Activated naive CD4-positive, alpha-beta T cell treated with anti-CD3 and anti-CD28 coated beads for 36 hours (primary cell): ENCODE measurements around the gene FSTL1. TPM values are rescaled to one million over a fixed set of nuclear protein-coding genes. Genes with fewer than 3 reads are reported as not detected.

ENCODE experiments used
- CTCF ChIA-PET: fragments of 350-600 bp; sonication (Branson Sonifier 250); formaldehyde crosslinking; loops from one replicate; lab custom pipeline; 2021; ENCODE audit warnings: antibody characterized with exemption; lab: Charles Lee
- DNase-seq: peaks from one replicate; pipeline ENCODE4 v3.0.0-alpha.2; 2020
- H3K27ac Mint-ChIP-seq: one replicate; pipeline ENCODE4 v1.8.0; 2021; ENCODE audit warnings: mild to moderate bottlenecking, mixed read lengths
- H3K27me3 Mint-ChIP-seq: one replicate; pipeline ENCODE4 v1.8.0; 2021; ENCODE audit warnings: low read depth, mixed read lengths
- H3K36me3 Mint-ChIP-seq: one replicate; pipeline ENCODE4 v1.8.0; 2021; ENCODE audit warnings: low read depth, mixed read lengths
- H3K4me1 Mint-ChIP-seq: one replicate; pipeline ENCODE4 v1.8.0; 2021; ENCODE audit warnings: low read depth, mixed read lengths
- H3K4me3 Mint-ChIP-seq: one replicate; pipeline ENCODE4 v1.8.0; 2021; ENCODE audit warnings: mild to moderate bottlenecking, moderate library complexity, mixed read lengths
- H3K9me3 Mint-ChIP-seq: one replicate; pipeline ENCODE4 v1.8.0; 2021; ENCODE audit warnings: mixed read lengths
- intact Hi-C: fragments of 100-400 bp; cut with micrococcal nuclease; formaldehyde crosslinking; loops from one replicate; pipeline ENCODE4 v1.15.1; 2023
- total RNA-seq, 2 experiments: library from RNA; stranded (reverse); gene quantifications; one replicate each; pipeline ENCODE4 v1.2.3, GENCODE V29; 2021

Gene FSTL1
- total RNA-seq, 2 experiments from 2014 or later: 0.40 TPM; not detected in 1

DNA sequence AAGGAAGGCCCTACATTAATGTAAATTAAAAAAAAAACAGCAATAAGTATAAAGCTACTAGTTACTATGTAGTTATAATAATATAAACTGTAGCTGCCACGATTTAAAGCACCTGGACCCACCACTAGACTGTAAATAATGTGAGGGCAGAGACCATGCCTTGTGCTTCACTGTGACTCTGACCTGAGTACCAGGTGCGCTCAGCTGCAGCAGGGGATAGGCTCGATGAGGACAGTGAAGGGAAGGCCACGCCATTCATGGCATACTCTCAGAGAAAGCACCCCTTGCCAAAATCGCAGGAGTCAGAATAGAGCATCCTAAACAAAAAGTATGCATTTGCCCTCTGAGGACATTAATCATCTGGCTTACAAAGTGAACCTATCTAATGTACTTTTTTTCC lies 5.1 kb downstream of the FSTL1 start:
- intact Hi-C loops: no loop called here
- H3K27me3 Mint-ChIP-seq: peaks cover 25% of the 10 kb centered on the region
- DNase-seq: no peak
- H3K36me3 Mint-ChIP-seq: no peaks in the 10 kb centered on the region
- peaks cover 4% of the 10 kb centered on the region for H3K4me1 Mint-ChIP-seq
- no peak overlapping the region for H3K4me3 Mint-ChIP-seq
- H3K27ac Mint-ChIP-seq: no peak overlapping the region
- no peaks in the 10 kb centered on the region for H3K9me3 Mint-ChIP-seq
- CTCF ChIA-PET: interaction anchor here (0.6 to 1.1 kb wide), 4 partner anchors 17 to 250 kb away, joined by 3 read pairs; no protein-coding TSS in a partner anchor

DNA sequence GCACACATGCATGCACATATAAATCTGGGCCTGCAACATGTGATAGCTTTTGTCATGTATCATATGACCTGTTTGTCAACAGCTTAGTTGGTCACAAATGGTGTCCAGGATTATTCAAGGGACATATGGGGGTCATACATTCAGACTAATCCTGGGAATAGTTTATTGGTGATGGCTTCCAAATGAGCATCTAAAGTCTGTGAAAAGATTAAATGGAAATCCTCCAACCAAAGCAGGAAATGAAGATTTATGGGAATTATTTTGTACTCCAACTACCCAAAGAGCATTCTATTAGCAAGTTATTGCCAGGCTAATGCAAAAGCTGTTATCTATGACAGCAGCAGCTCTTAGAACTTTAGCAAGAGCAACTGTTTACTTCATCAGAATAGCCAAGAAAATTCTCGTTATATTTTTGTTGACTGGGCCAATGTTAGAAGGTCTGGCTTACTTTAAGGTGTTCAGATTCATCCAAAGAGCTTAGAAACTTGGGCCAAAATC lies 7.1 kb downstream of the FSTL1 start:
- no peaks in the 10 kb centered on the region for H3K4me1 Mint-ChIP-seq
- no peak overlapping the region for H3K27ac Mint-ChIP-seq
- intact Hi-C loops: no loop called here
- H3K9me3 Mint-ChIP-seq: no peaks in the 10 kb centered on the region
- CTCF ChIA-PET: interaction anchor here (0.7 to 1.8 kb wide), 2 partner anchors 26 to 94 kb away, joined by 6 read pairs; no protein-coding TSS in a partner anchor
- H3K4me3 Mint-ChIP-seq: no peak overlapping the region
- H3K27me3 Mint-ChIP-seq: peaks cover 9% of the 10 kb centered on the region
- no peaks in the 10 kb centered on the region for H3K36me3 Mint-ChIP-seq
- DNase-seq: no peak

DNA sequence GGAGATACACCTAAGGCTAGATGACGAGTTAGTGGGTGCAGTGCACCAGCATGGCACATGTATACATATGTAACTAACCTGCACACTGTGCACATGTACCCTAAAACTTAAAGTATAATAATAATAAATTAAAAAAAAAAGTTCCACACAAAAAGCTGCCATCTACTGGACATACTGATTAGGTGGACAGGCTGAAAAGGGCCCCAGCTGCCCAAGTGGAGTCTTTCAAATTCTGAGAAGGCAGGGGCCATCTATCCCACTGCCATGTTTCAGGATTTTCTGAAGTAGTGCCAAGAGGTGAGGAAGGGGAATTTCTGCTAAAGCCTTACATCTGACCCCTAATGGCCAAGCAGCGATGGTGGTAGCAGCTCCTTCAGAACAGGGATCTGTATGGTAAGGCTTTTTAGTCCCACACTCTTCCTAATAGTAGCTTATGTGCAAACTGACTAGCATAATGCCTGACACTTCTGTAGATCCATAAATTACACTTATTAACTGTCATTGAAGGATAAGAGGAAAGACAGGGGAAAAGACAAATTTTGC lies 7.7 kb downstream of the FSTL1 start:
- CTCF ChIA-PET: interaction anchor here (0.7 to 1.8 kb wide), 2 partner anchors 25 to 93 kb away, joined by 6 read pairs; no protein-coding TSS in a partner anchor
- DNase-seq: no peak

DNA sequence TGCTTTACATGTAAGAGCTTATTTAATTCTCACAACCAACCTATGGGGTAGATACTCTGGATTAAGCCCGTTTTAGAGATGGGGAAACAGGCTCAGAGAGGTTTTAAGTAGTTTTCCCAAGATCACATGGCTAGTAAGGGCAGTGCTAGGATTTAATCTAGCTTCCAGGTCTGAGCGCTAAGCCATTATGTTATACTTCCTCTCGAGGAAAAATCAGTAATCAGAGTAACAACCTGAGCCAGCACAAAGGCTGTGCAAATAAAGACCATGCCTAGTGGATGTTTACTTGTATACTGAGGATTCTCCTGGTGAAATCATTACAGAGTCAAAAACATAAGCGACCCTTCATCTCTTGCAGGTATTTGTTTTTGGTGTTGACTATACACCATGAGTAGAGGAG lies 9.0 kb downstream of the FSTL1 start:
- CTCF ChIA-PET: no interaction called here
- Mint-ChIP-seq H3K27ac (no peak overlapping the region), H3K9me3 (no peaks in the 10 kb centered on the region), H3K4me3 (no peak overlapping the region), H3K36me3 (no peaks in the 10 kb centered on the region), H3K4me1 (no peaks in the 10 kb centered on the region), H3K27me3 (peaks cover 3% of the 10 kb centered on the region)
- intact Hi-C loops: no loop called here
- no peak for DNase-seq

More for the DNA sequence above, 7.7 kb downstream of the FSTL1 start:
- H3K36me3 Mint-ChIP-seq: no peaks in the 10 kb centered on the region
- no peak overlapping the region for H3K4me3 Mint-ChIP-seq
- H3K9me3 Mint-ChIP-seq: no peaks in the 10 kb centered on the region
- H3K27ac Mint-ChIP-seq: no peak overlapping the region
- H3K4me1 Mint-ChIP-seq: no peaks in the 10 kb centered on the region
- peaks cover 6% of the 10 kb centered on the region for H3K27me3 Mint-ChIP-seq
- intact Hi-C loops: no loop called here

DNA sequence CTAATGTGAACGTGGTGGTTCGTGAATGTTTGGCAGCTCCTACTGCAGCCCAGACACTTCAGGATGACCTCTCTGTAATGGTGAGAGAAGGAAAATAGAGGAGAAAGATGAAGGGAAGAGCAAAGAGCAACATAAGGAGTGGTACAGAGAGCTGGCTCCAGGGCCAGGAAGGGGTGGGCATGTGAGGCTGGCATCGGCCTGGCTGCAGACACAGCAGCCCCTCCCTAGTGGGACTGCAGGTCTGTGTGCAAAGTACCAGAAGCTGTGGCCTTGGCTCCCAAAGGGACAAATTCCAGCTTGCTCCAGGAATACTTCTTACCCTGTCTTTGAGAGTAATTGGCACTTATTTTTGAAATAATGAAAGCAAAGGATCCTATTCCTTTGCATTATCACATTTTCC lies 10.0 kb downstream of the FSTL1 start:
- H3K4me1 Mint-ChIP-seq: no peaks in the 10 kb centered on the region
- no peaks in the 10 kb centered on the region for H3K9me3 Mint-ChIP-seq
- intact Hi-C loops: no loop called here
- H3K4me3 Mint-ChIP-seq: no peak overlapping the region
- no peak for DNase-seq
- CTCF ChIA-PET: interaction anchor here (1.3 kb wide), 1 partner anchor 118 kb away, joined by 3 read pairs; no protein-coding TSS in a partner anchor
- H3K36me3 Mint-ChIP-seq: no peaks in the 10 kb centered on the region
- no peak overlapping the region for H3K27ac Mint-ChIP-seq
- peaks cover 3% of the 10 kb centered on the region for H3K27me3 Mint-ChIP-seq

DNA sequence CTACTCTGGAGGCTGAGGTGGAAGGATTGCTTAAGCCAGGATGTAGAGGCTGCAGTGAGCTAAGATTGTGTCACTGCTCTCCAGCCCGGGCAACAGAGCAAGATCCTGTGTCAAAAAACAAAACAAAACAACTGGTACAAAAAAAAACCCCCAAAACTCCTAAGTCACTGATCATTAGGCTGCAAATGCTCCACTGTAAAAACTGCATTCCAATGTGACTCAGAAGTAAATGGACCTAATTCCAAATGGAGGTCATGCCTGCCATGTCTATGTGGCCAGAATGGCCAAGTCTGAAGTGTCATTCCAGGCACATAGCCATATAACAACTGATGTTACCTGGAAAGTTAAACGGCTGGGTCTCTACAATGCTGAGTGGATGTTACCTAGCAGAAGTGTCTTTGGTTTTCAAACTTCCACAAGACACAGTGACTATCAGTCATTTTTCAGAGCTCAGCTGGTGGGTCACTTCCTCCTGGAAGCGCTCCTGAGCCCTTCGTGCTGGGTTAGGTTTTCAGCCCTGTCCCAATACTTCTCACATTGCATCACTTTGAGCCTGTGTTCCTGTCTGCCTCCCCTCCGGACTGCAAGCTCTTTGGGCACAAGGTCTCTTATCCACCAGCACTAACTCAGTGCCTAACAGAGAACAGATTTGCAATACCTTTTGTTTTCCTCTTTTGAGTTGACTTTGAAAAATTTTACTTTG lies 10.6 kb downstream of the FSTL1 start:
- CTCF ChIA-PET: interaction anchor here (1.3 to 1.6 kb wide), 2 partner anchors 23 to 119 kb away, joined by 3 to 5 read pairs; no protein-coding TSS in a partner anchor
- Mint-ChIP-seq H3K27ac (no peak overlapping the region), H3K36me3 (no peaks in the 10 kb centered on the region), H3K9me3 (no peaks in the 10 kb centered on the region), H3K4me1 (no peaks in the 10 kb centered on the region), H3K27me3 (peaks cover 3% of the 10 kb centered on the region), H3K4me3 (no peak overlapping the region)
- no peak for DNase-seq
- intact Hi-C loops: no loop called here

DNA sequence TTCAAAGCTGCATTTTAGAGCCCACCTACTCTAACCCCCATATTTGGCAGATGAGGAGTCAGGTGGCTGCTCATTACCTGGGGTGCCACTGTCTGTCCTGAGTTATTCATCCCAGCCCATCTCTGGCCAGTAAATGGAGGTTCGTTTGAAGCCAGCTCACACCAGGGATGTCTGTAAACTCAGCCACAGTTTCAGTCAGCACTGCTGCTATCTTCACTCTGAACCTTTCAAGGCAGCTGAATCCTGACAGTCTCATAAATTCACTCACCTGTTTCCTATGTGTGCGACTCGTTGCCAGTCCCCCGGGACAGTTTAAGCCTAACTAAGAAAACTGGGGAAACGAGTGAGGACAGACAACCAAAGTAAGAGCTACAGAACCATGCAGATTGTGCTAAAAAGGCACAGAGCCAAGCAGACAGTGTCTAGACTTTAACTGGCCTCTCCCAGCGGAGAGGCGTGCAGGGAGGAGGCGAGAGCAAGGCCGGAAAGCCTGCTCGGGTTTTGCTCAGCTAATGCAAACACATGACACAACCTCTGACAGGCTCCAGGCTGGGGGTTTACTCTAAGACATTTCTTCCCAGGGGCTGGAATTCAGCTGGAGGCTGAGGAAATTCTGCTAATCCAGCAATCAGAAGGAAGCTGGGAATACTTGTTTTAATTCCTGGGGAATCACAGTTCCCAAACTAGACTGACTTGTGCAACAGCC lies 12.0 kb downstream of the FSTL1 start:
- Mint-ChIP-seq H3K36me3 (no peaks in the 10 kb centered on the region), H3K27me3 (peaks cover 3% of the 10 kb centered on the region), H3K4me3 (no peak overlapping the region), H3K27ac (no peak overlapping the region), H3K4me1 (no peaks in the 10 kb centered on the region), H3K9me3 (no peaks in the 10 kb centered on the region)
- CTCF ChIA-PET: interaction anchor here (1.6 kb wide), 1 partner anchor 21 kb away, joined by 5 read pairs; no protein-coding TSS in a partner anchor
- DNase-seq: no peak
- intact Hi-C loops: loop anchor here (5.0 kb wide), 1 partner anchor 118 kb away; no protein-coding TSS in a partner anchor

DNA sequence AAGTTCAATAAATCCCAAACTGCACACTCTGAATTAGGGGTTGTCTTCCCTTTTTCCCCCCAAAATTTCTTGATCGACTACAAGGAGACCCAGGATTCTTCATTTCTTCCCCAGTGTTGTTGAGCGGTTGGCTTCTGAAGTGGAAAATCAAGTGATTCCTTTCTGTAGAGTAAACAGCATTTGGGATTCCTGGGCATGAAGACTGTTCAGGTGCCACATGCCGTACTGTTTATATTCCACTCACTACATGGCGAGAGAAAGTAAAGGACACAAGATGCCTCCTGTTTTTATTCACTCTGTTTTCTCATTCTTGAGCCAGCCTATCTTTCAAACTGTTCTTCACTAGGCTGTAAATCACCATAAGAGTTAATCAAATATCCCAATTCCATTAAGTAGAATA lies 12.6 kb downstream of the FSTL1 start:
- H3K4me1 Mint-ChIP-seq: no peaks in the 10 kb centered on the region
- no peaks in the 10 kb centered on the region for H3K36me3 Mint-ChIP-seq
- no peaks in the 10 kb centered on the region for H3K9me3 Mint-ChIP-seq
- H3K4me3 Mint-ChIP-seq: no peak overlapping the region
- DNase-seq: no peak
- H3K27me3 Mint-ChIP-seq: no peaks in the 10 kb centered on the region
- intact Hi-C loops: loop anchor here (5.0 kb wide), 1 partner anchor 119 kb away; no protein-coding TSS in a partner anchor
- CTCF ChIA-PET: no interaction called here
- H3K27ac Mint-ChIP-seq: no peak overlapping the region

DNA sequence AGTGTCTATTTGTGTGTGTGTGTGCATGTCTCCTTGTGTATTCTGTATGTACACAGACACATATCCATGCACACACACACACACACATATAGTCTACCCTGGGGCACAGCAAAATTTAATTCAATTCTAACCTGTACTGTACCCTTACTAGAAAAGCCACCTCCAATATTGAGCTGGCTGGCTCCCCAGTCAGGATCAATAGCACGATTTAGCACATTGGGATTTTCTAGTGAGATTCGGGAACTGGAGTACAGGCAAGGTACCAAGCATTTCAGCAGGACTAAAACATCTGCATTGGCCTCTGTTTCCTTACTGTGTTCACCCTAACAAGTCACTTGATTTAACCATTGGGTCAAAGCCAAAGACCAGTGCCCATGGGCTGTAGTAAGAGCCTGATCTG lies 13.2 kb downstream of the FSTL1 start:
- CTCF ChIA-PET: no interaction called here
- intact Hi-C loops: loop anchor here (5.0 kb wide), 1 partner anchor 120 kb away; no protein-coding TSS in a partner anchor
- Mint-ChIP-seq H3K27me3 (no peaks in the 10 kb centered on the region), H3K4me1 (no peaks in the 10 kb centered on the region), H3K9me3 (no peaks in the 10 kb centered on the region), H3K36me3 (no peaks in the 10 kb centered on the region), H3K4me3 (no peak overlapping the region), H3K27ac (no peak overlapping the region)
- DNase-seq: no peak

DNA sequence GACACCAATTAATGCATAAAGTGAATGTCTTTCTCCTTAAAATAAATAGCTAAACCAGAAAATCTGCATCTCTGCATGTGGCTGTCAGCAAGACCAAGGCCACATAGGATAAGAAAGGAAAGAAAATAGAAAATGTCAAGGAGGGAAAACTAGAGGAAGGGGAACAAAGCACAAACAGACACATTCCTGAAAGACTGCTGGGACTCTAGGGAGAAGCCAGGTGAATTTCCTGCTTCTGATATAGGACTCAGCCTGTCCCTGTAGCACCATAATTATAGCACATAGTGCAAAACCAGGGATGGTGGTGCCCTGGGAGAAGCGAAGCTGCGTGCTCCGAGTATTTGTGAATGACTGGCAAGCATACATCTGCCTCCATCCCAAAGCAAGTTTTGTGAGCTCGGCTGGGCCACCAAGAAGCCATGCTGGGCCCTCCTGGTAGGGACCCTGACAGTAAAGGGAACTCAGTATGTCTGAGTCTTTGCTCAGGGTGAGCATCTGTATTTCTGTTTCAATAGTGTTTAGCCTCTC lies 14.2 kb downstream of the FSTL1 start:
- Mint-ChIP-seq H3K27me3 (no peaks in the 10 kb centered on the region), H3K4me1 (no peaks in the 10 kb centered on the region), H3K9me3 (no peaks in the 10 kb centered on the region), H3K27ac (no peak overlapping the region), H3K4me3 (no peak overlapping the region), H3K36me3 (no peaks in the 10 kb centered on the region)
- intact Hi-C loops: loop anchor here (5.0 kb wide), 1 partner anchor 121 kb away; no protein-coding TSS in a partner anchor
- CTCF ChIA-PET: interaction anchor here (1.4 kb wide), 1 partner anchor 19 kb away, joined by 4 read pairs; no protein-coding TSS in a partner anchor
- no peak for DNase-seq

DNA sequence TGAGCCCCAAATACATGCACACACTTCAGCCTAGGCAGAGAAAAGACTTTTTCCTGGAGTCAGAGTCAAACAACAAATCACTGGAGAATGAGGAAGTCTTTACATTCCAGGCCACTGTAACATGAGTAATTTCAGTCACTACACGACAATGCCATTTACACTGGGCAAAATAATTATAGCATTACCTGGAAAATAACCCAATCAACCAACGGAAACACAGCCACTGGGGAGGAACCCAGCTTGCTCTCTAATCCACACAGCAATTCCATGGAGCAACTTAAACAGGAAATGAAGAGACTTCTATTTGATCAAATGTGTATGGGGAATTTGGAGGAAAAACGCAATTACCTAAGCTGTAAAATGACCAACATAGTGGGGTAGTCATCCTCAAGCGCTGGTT lies 15.2 kb downstream of the FSTL1 start:
- no peak for DNase-seq
- Mint-ChIP-seq H3K27me3 (no peaks in the 10 kb centered on the region), H3K4me1 (no peaks in the 10 kb centered on the region), H3K4me3 (no peak overlapping the region), H3K9me3 (no peaks in the 10 kb centered on the region), H3K36me3 (no peaks in the 10 kb centered on the region), H3K27ac (no peak overlapping the region)
- CTCF ChIA-PET: interaction anchor here (1.4 kb wide), 1 partner anchor 18 kb away, joined by 4 read pairs; no protein-coding TSS in a partner anchor
- intact Hi-C loops: loop anchor here (5.0 kb wide), 1 partner anchor 122 kb away; no protein-coding TSS in a partner anchor
